CD4-positive, alpha-beta T cell treated with Interferon gamma for 1 hour (primary cell): ENCODE results near the gene TXN.
A peak's percentile ranks its signal among the peaks of the same experiment; 100 is the strongest.
"Not testable (repeated sequence)": the region's sequence is repeated elsewhere in the genome, so short reads cannot be mapped to it uniquely, and the experiment has no call there.

Source experiments
- DNase-seq: peaks from one replicate; pipeline ENCODE4 v3.0.0-alpha.2; 2020

Gene TXN

DNA sequence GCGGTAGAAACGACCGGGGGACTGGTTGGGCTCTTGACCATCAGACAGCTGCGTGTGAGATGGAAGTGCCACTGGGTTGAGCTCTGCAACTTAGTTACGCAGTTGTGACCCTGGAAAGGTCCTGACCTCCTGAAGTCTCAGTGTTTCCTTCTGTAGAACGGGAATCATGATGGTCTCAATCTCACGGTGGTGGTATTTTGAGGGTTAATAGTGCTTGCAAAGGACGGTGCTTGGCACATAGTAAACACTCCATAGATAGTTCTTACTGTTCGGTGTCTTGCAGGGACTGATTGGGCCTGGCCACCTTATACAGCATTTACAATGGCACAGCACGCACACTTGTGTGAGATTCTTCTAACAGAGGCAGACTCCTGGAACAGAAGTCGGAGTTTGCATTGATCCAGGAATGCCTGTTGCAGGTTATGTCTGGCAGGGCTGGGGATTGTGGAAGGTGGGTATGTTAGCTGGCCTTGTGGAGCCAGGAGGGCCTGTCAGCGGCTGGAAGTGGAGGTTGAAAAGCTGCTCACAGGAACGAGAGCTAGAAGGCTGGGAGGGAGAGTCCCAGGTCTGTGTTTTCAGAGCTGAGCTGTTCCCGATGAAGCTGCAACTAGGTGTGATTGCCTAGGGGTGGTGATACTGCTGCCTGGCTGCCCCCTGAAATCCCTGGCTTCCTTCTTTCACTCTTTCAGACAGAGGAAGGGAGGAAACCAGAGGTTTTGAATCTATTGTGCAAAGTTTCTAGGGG lies 962 bp upstream of the TXN start:
- no peak for DNase-seq

DNA sequence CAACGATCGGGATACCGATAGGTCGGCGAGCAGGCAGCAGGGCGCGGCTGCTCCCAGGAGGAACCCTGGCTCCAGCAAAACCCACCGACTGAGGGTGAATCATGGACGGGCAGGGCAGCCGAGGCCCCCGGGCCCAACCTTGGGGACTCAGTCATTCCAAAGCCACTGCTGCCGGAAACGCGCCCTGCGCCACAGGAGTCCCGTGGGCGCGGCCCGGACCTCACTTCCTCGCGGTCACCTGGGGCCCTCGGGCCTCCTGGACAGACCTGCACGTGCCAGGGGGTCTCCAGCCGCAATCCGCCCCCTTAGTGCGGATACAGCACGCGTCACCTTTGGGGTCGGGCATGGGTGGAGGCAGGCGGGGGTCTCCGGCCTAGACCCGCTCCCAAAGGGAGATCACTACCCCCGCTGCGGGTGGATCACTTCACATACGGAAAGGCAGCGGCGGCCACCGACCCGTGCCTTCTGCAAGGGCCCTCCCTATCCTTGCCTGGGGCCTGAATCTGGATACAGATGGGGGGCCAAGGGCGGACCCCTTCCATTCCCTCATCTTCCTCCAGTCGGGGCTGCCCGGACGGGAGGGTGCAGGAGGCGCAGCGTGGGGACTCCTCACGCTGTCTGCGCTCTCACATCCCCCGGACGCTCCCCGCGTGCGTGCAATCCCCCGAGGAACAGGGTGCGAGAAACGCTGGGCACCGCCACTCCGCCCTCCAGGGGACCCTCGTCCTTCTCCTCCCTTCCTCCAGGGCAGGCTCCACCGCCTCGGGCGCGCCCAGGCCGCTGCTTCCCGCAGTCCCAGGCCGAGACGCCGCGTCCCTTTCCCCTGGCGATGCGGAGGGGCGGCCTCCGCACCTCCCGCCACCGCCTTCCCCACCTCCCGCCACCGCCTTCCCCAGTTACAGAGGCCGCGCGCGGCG lies 586 bp downstream of the TXN start:
- peak; percentile 15 for DNase-seq

DNA sequence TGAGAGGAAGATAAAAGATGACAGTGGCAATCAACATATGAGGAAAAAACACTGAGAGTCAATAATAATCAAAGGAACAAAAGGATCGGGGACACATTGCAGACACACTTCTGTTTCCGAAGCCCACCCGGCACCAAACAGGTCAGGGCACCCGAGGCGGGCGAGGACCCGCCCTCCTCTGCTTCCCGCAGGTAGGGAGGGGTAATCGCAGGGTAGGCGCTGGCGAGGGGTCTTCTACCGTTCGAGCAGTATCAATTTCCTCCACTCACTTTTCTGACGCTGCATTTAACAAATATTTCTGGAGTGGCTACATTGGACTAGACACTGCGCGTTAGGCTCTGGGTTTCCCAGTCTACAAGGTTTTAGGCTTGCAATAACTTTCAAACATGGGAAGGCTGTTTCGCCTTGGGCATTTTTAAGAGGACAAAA lies 1.3 kb downstream of the TXN start:
- no peak for DNase-seq

DNA sequence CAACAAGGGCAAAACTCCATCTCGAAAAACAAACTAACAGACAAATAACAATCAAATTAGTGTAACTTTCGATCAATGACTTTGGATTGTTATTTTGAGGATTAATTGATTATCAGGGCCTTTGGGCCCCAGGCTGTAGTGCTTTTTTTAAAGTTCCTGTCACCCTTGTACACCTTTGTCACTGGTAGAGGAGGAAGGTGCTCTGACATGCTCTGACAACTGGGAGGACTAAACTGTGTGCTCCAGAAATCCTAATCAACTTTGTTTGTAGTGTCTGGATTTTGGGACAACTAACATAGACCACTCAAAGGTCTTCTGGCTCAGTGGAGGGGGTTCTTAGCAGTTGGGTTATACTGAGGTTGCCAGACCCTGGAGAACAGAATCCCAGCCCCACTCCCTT lies 1.8 kb downstream of the TXN start:
- DNase-seq, result no peak

DNA sequence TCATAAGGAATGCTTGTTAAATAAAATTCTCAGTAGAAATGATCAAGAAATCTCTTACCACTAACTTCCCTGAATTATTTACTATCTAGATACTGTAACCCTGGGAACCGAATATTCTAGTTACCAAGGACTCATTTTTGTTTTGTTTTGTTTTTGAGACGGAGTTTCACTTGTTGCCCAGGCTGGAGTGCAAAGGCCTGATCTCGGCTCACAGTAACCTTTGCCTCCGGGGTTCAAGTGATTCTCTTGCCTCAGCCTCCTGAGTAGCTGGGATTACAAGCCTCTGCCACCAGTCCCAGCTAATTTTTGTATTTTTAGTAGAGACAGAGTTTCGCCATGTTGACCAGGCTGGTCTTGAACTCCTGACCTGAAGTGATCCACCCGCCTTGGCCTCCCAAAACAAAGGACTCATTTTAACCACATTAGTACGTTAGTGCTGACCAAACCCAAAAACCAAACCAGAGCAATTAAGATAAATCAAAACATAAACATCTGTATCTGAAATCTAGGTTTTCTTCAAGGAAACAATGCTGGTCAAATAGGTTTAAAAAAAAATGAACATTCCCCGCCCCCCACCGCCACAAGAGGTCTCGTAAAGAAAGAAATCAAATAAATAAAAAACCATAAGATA lies 3.7 kb downstream of the TXN start:
- no peak for DNase-seq

DNA sequence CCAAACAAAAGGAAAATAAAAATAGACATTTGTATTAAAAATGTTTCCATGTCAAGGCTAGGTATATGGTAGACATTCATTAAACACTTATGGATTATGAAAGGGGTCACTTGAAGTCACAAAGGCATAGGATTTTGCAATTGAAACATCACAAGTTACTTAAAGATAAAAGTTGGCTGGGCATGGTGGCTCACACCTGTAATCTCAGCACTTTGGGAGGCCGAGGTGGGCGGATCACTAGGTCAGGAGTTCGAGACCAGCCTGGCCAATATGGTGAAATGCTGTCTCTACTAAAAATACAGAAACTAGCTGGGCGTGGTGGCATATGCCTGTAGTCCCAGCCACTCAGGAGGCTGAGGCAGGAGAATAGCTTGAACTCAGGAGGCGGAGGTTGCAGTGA lies 4.5 kb downstream of the TXN start:
- not testable (repeated sequence) for DNase-seq

DNA sequence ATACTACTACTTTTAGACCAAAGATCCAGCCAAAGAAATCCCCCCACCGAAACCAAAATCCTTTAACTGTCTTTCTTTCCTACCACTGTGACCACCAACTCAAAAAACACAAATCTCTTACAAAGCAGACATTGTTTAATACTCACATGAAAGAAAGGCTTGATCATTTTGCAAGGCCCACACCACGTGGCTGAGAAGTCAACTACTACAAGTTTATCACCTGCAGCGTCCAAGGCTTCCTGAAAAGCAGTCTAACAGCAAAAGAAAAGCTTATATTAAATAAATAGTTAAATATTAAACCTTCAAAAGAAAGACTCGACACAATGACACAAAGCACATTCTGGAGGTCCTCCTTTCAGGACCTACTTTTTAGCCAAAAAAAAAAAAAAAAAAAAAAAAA lies 5.1 kb downstream of the TXN start:
- no peak for DNase-seq

DNA sequence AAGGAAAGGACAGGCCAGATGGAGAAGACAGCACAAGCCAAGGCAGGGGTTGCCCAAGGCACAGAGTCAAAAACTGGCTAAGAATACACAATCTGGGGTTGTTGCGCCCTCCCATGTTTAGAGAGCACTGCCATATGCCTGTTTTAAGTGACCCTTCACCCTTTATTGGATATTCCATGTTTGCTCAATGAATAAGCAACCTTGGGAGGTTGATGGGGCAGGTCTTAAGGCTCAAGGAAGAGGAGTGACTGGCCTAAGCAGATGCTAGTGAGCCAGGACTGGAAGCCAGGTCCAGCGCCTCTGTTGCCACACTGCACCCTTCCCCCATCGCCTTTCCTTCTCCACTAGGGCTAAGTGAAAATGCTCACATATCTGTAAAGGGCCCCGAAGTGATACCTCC lies 6.7 kb downstream of the TXN start:
- no peak for DNase-seq

DNA sequence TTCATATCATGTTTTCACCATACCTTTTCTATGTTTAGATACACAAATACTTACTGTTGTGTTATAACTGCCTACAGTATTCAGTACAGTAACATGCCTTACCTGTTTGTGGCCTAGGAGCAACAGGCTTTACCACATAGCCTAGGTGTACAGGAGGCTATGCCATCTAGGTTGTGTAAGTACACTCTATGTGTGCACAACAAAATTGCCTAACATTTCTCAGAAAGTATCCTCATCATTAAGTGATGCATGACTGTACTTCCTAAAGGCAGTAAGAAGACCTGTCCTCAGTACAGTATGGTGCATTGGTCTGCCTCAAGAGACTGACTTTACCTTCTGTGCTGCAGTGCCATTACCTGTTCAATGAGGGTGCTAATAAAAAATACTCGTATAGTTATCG lies 7.9 kb downstream of the TXN start:
- no peak for DNase-seq

DNA sequence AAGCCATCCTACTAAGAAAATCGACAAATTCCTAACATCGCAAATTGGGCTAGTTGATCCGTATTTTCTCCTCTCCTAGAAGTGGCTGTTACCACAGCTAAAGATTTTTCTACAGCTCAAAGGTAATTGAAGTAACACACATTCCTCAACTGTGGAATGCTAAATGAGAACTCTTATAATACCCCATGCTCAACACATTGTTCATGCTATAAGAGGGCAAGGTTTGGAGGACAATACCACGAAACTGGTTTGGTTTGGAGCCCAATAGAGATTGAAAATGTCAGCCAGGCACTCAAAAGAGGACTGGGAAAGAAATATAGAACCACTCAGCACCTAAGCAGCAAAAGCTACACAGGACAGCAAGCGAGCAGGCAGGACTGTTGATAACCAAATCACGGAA lies 10.1 kb downstream of the TXN start:
- DNase-seq, result no peak

DNA sequence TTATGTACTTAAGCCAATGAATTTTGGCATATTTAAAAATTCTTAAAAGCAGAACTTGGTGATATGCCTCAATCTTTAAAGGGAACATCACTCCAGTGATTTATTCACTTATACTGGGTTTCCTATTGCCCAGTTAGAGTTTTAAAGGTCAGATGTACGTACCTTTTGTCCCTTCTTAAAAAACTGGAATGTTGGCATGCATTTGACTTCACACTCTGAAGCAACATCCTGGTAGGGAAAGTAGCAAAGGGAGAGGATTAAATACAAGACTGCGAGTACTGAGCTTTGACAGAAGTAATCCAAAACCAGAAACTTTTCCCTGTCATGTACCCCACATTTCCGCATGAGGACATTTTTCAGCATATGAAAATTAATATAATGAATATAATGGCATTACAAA lies 11.7 kb downstream of the TXN start:
- DNase-seq, result no peak

DNA sequence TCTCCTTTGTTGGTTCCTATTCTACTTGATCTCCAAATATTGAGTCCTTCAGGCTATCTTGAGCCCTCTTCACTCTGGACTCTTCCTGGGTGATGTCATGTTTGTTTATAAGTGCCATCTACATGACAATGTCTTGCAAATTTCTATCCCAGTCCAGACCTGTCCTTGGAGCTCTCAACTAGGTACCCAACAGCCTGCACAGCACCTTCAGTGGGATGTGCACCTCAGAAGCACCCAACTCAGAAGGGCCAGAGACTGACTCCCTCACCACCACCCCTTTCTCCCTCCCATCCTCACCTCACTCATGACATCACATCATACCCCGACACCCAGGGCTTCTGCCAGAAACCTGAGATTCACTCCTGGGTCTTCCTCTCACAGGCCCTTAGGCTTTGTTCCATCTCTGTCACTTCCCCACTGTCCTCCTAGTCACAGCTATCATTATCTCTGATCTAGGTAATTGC lies 14.4 kb downstream of the TXN start:
- DNase-seq, result no peak

DNA sequence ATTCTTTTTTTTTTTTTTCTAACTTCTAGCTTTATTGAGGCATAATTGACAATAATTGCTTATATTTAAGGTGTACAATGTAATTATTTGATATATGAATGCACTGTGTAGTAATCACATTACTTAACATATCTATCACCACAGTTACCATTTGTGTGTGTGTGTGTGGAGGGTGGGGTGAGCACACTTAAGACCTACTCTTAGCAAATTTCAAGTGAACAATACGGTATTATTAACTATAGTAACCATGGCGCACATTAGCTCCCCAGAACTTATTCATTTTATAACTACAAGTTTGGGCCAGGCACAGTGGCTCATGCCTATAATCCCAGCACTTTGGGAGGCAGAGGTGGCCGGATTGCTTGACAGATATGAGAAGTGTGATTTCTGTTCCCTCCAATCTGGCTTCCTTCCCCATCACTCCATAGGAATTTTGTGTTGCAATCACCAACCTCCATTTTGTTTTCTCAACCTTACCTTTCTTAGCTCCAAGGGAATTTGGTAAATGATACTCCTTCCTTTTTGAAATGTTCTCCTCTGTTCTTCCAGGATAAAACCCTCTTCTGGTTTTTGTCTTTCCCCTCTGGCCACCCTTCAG lies 14.9 kb downstream of the TXN start:
- DNase-seq, result no peak

DNA sequence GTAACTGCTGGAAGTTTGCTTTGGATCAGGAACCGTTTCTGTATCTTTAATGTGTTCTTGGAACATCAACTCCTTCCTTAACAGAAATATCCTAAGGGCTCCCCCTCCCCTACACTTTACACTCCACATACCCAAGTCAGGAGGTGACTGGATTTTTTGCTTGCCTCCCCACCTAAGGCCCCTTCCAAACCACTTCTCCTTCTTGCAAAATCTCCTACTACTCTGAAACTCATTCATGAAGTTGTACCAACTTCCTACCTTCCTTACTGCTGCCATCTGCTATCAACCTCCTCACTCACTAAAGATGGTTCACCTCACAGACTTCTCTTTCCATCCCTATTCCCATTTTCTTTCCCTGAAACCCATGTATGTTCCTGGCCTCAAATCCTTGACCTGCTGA lies 16.1 kb downstream of the TXN start:
- DNase-seq, result no peak

DNA sequence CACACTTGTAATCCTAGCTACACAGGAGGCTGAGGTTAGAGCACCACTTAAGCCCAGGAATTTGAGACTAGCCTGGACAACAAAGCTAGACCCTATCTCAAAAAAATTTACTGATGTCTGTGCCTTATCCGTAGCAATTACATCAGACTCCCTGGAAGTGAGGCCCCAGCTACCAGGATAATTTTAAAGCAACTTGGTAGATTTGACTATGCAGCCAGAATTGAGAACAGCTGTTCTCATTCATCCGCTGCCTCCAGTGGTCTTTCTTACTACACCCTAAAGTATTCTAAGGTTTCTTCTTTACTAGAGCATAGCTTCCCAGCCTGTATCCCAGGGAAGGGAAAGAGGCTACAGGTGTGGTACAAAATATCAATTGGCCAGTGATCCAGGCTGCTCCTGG lies 28.0 kb downstream of the TXN start:
- DNase-seq, result no peak

DNA sequence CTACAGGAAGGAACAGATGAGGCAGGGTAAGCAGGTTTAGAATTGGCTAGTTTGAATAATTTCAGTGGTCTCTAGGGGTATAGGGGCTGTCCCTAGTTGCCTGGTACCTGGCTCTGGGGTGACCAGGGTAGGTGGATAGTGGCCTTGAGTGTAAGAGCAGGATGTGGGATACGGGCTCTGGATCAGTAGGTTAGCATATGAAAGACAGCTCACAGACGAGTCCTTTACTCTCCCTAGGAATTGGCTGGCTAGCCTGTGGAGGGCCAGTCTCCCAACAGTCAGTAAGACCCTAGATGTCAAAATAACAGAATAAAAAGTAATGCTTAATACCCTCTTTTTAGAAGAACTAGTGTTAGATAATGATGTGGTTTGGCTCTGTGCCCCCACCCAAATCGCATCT lies 31.7 kb downstream of the TXN start:
- no peak for DNase-seq

DNA sequence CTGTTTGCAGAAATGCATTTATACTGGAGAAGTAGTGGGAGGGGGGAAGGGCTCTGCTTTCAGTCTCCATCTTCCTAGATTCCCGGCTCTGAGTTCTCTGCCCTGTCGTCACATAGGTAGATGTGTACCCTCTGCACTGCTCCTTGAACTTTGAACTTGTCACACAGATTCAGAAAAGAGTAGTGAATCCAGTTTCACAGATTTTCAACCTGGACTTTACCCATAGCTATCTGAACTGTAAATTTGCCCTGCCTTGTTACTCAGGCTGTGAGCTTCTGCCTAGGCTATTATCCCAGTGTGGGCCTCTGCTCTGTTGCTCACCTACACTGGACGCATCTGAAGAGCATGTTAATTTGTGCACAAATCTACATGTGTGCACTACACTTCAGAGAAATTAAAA lies 35.5 kb downstream of the TXN start:
- DNase-seq, result no peak

DNA sequence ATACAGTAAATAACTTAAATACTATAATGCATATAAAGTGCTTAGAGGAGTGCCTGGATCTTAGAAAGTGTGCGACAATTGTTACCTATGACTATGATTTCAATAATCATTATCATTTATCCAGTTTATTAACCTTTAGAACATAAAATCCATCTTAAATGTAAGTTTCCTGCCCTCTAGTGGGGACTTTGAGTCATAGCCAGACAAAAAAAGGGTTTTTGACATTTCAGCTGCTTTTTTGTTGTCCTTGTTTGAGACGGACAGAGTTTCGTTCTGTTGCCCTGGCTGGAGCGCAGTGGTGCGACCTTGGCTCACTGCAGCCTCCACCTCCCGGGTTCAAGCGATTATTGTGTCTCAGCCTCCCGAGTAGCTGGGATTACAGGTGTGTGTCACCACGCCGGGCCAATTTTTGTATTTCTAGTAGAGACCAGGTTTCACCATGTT lies 38.6 kb downstream of the TXN start:
- DNase-seq, result no peak

DNA sequence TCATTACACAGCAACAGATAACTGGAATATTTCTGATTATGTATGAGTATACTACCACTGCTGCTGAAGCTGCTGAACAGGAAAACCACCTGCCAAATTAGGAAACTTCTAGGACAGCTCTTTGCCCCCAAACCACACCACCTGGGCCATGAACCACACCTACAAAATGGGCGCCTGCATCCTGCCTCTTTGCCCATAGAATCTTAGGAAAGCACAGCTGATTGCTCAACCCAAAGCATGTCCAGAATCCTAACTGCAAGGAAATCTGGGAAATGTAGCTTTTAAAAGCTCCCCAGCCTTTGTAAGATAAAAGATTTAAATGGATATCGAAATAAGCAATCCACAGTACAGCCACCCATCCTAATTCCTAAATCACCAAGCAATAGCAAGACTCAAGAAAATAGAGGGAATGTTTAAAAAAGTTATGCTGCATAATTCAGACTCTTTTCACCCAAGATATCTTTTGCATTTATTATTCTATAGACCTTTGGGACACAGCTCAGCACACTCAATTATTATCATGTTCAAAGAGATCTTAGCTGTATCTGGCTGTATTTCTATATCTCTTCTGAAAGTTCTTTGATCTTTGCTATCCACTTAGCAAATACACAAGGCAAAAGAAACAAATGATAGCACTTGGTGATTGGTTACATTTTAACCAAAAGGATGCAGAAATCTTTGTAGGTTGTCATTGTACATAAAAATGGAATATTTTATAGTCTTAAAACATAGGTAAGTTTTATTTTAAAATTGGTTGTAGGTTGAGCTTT lies 41.5 kb downstream of the TXN start:
- DNase-seq, result no peak

DNA sequence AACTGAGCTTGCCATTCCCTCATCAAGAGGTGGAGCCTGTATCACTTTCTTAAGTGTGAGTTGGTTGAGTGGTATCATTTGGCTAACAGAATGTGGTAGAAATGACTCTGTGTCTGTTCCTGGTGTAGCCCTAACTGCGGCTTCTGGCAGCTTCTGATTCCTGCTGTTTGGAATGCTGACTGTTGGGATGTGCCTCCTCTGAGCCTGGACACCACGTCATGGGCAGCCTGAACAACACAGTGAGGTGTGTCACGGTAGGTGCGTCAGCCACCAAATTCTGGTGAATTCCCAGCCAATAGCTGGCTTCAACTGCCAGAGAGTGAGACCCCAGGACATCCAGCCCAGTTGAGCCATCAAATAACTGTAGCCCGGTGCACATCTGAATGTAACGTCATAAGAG lies 42.2 kb downstream of the TXN start:
- DNase-seq, result no peak

DNA sequence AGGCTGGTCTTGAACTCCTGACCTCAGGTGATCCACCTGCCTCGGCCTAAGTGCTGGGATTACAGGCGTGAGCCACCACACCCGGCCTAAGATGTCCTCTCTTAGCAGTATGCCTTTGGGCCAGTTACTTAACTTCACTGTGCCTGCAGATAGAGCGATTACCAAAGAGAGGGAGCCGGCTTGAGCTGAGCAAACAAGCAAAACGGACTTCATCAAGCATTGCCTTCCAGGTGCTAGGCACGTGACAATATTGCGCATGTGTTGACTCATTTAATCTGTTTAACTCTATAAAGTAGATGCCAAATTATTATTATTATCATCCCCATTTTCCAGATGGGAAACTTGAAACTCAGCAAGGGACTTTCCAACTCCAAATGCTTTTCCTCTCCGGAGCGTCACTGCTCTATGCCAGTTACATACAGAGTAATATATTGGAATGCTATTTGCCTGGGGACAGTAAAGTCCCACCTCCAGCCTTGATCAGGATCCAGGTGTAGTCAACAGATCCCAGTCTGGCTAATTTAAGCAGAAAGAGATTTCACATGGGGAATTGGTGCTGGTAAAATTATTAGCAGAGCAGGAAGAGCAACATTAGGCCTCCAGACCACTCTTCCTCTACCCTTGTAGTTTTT lies 42.8 kb downstream of the TXN start:
- DNase-seq, result no peak

DNA sequence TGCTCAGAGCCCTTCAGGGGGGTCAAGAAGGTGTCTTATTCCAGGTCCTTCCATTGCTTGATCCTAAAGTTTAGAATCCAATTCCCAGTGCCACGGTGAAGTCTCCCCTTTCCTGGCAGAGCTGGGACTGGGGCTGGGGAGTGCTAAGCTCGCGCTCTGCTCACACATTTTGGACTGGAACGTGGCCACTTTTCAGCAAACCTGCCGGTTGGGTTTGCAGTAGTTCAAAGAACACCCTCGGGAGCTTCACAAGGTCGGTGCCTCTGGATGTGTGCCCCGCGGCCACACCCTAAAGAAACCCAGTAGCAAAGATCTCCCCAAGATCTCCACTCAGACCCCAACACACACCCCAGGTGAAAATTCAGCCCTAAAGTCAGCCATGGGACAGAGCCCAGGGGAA lies 48.3 kb downstream of the TXN start, which contains the start of gene C9orf152:
C9orf152 (minus strand) TSS at position 129 of the 400 bp plus-strand sequence. CDS start 580 bp downstream, outside the sequence.
- no peak for DNase-seq
